Retinal pigment epithelial cell (primary cell): ENCODE measurements around the gene FBXL19.
"Not testable (repeated sequence)": the region's sequence is repeated elsewhere in the genome, so short reads cannot be mapped to it uniquely, and the experiment has no call there.

Experiments used
- DNase-seq: peaks from one replicate; pipeline ENCODE4 v3.0.0-alpha.2; 2010; ENCODE audit warnings: low read depth
- H3K4me3 ChIP-seq: 2 replicates; pipeline ENCODE4 v1.5.1; 2011; ENCODE audit warnings: mild to moderate bottlenecking, low read length, control low read depth, moderate library complexity
- CTCF ChIP-seq: conservative IDR thresholded peaks from 2 replicates; pipeline ENCODE4 v1.5.1; 2011; ENCODE audit warnings: low read depth, low read length, control low read depth, inconsistent platforms

FBXL19 gene

GRCh38 chr16:30884760-30885159, 38.6 kb upstream of the FBXL19 start:
- no peak overlapping the region for H3K4me3 ChIP-seq
- DNase-seq: no peak
- no peak for TF ChIP-seq CTCF

GRCh38 chr16:30885196-30885595, 38.2 kb upstream of the FBXL19 start:
- no peak for TF ChIP-seq CTCF

GRCh38 chr16:30886145-30886544, 37.2 kb upstream of the FBXL19 start:
- no peak for TF ChIP-seq CTCF
- no peak overlapping the region for H3K4me3 ChIP-seq
- DNase-seq: no peak

More at GRCh38 chr16:30885196-30885595, 38.2 kb upstream of the FBXL19 start:
- DNase-seq: no peak
- H3K4me3 ChIP-seq: no peak overlapping the region

- TF ChIP-seq CTCF: no peak
- no peak overlapping the region for H3K4me3 ChIP-seq
- DNase-seq: no peak
Measured at GRCh38 chr16:30887927-30888326, 35.4 kb upstream of the FBXL19 start.

GRCh38 chr16:30888856-30889499, 34.4 kb upstream of the FBXL19 start:
- DNase-seq: no peak
- TF ChIP-seq CTCF: no peak
- no peak overlapping the region for H3K4me3 ChIP-seq

GRCh38 chr16:30889721-30890120, 33.7 kb upstream of the FBXL19 start:
- no peak for TF ChIP-seq CTCF
- H3K4me3 ChIP-seq: no peak overlapping the region
- peak; percentile 36 for DNase-seq

- DNase-seq: not testable (repeated sequence)
Measured at GRCh38 chr16:30891043-30891823, 32.1 kb upstream of the FBXL19 start.

More at GRCh38 chr16:30891043-30891823, 32.1 kb upstream of the FBXL19 start:
- H3K4me3 ChIP-seq: not testable (repeated sequence)
